Stimulated activated CD4-positive, alpha-beta T cell treated with anti-CD3 and anti-CD28 coated beads, TNF-alpha, amount 100 ng/mL, for 4 hours (primary cell): ENCODE data around the gene PHRF1.

Experiments used
- DNase-seq, 3 experiments: peaks; one replicate each; pipeline ENCODE4 v3.0.0-alpha.2; 2020; ENCODE audit warnings: low read depth in 3 of 3

Gene PHRF1

DNA sequence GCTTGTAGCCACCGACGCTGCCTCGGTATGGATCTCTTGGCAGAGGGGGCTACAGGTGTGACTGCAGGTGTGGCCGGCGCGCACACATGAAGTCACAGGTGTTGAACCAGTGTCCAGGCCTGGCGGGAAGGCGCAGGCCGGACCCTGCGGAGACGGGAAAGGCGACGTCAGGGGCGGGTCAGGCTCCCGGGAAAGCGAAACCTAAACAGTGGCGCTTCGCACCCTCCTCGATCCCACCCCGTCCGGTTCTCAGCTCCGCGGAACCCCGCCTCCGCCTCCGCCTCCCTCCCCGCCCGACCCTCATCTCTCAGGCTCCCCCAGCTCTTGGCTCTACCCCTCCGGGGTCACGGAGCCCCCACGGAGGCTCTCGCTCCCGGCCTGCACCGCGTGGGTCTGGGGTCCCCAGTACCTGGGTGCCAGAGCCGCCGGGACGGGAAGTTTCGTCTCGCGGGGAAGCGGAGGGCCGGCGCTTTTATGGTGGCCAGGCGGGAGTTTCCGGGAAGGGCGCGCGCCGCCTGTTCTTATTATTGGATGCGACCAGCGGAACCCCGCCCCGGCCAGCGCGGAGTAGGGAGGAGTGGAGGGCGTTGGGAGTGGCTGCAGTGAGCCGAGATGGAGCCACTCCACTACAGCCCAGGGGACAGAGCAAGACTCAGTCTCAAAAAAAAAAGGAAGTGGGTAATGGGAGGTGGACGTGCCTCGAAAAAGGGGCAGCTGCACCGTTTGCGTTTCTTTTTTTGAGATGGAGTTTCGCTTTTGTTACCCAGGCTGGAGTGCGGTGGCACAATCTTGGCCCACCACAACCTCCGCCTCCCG lies 39.4 kb downstream of the PHRF1 start, which contains the start of gene IRF7:
TSS of gene IRF7 (minus strand) at position 447 of the 816 bp plus-strand sequence. CDS start 586 bp downstream, outside the sequence.
- peak; percentile 65 to 74 (median 68) for DNase-seq

DNA sequence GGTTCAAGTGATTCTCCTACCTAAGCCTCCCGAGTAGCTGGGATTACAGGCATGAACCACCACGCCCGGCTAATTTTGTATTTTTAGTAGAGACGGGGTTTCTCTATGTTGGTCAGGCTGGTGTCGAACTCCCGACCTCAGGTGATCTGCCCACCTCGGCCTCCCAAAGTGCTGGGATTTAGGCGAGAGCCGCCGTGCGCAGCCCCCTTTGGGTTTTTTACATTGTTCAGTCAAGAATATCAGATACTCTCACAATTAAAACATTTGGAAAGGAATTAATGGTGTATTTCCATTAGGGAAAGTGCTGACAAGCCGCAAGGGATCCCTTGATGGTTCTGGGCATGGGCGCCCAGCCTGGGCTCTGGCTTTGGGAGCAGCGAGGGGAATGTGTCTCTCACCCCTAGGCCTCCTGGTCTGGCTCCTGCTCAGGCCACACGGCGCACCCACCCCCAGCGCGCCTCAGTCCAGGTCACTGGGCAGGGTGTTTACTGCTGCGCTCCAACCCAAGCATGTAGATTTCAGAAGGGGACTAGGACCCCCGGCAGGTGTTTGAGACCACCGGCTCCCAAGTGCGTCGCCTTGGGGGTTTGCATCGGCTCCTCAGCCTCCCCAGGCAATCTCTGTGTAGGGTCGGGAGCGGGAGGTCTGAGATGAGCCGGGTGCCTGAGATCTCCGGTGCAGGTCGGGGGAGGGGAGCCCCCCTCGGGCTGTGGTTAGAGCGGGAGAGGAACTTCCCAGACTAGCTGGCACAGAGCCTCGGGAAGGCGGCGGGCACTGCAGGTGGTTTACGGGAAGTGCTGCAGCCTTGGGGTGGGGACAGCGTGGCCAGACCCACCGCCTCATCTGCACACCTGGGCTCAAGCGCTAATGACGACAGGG lies 40.3 kb downstream of the PHRF1 start:
- DNase-seq, result no peak

DNA sequence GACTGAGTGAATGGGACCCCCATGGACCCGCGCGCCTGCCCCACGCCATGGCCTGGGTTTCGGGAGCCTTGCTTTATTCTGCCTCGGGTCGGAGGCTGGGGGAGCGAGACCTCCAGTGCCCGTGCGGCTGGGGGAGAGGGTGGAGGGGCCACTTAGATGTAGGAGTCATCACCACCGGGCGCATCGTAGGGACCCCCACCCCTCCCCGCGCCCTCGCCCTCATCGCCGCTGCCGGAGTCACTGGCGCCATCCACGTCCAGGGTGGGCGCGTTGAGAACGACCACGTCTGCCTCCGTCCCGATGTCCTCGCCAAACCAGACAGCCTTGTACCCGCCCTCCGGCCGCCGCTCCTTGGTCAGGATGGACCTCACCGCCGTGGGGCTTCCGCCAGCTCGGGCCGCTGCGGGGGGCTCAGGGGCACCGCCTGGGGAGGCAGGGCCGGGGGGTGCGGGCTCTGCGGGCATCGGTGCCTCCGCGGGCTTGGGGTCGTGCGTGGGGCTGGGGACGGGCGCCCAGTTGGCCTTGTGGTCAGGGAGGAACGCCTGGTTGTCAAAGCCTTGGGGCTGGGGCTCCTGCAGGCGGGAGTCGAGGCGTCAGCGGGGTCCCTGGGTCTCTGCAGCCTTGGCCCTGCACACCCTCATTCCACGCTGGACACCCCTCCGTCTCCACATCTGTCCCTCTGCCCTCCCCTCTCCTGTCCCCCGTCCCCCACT lies 41.1 kb downstream of the PHRF1 start:
- no peak for DNase-seq

DNA sequence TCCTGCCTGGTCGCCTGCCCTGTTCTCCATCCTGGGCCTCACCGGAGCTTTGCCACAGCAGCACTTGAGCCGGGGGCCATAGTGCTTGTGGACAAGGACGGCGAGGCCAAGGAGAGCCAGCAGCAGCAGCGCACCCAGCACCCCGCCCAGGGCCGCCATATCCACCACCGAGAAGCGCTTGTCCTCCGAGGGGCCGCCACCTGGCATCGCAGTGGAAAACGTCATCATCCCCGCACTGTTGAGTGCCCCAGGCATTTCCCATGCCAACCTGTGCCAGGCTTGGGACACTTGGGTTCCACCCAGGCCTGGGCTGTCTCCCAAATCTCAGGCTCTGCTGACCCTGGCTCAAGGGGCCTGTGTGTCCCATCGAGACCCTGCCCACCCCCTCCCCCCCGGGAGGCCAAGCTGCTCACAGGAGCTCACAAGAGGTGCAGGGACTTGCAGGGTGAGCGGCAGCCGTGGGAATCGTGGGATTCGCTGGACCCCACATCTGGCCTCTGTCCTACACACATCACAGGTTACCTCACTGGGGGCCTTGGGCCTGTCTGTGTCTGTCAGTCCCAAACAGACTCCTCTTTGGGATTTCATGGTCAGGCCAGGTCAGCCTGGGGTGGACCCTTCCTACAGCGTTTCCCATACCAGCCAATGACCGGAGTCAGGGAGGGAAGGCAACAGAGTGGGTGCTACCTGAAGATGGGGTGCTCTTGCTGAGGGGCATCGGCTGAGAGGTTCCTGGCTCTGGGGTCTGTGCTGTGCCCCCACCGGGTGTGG lies 41.8 kb downstream of the PHRF1 start:
- no peak for DNase-seq

DNA sequence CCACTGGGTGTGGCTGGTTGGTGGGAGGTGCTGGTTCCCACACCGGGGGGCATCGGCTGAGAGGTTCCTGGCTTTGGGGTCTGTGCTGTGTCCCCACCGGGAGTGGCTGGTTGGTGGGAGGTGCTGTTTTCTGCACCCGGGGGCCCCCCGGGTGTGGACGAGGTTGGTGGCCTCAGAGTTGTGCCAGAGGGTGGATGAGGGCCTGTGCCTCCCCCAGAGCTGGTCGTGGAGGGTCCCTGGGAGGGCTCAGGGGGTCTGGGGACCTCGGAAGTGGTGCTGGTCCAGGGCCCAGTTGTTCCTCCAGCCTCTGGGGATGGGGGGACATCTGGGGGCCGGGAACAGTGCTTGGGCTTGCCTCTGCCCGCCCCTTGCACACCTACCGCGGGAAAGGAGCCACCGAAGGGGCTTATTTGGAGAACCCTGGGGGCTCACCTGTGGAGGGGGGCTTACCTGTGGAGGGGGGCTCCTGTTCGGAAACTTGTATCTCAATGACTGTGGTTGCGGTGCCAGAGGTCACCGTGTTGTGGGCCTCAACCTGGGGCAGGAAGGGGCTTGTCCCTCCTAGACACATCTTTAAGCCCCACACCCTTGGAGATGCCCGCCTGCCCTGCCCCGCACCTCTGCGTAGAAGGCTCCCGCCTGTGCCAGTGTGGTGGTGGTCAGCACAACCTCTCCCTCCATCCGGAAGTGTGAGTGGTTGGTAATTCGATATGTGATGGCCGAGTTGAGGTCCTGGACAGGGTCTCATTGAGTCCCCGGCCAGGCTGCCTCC lies 42.8 kb downstream of the PHRF1 start:
- no peak for DNase-seq

DNA sequence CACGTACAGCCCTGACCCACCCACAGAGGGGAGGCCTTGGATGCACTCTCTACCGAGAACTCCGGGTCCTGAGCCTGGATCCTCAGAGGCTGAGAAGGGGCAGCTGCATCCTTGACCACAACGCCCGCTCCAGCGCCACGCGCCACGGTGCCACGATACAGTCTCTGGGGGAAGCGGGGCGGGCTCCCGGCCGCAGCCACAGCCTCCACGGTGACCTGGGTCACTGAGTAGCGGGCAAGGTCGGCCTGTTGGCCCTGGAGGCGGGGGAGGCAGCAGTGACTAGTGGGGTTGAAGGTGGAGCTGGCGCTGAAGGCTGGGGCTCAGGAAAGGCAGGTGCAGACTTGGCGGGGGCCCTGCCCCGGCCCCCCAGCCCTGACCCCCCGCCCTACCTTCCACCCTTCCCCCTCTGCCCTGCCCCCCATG lies 43.4 kb downstream of the PHRF1 start:
- DNase-seq, result no peak

DNA sequence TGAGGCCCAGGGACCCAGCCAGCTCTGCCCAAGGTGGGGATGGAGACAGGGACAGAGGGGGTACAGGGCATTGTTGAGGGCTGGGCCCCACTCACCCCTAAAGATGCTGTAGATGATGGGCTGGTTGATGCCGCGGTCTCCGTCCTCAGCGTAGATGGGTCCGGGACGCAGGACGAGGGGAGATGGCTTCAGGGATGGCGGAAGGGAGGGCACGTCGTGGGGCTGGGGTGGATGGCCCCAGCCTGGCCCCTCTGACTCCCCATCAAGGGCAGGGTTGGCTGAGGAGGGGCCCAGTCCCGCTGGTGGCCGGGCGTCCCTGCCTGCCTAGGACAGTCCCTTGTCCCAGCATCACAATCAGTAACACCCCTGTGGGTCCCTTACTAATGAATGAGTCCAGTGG lies 43.9 kb downstream of the PHRF1 start:
- DNase-seq, result no peak

DNA sequence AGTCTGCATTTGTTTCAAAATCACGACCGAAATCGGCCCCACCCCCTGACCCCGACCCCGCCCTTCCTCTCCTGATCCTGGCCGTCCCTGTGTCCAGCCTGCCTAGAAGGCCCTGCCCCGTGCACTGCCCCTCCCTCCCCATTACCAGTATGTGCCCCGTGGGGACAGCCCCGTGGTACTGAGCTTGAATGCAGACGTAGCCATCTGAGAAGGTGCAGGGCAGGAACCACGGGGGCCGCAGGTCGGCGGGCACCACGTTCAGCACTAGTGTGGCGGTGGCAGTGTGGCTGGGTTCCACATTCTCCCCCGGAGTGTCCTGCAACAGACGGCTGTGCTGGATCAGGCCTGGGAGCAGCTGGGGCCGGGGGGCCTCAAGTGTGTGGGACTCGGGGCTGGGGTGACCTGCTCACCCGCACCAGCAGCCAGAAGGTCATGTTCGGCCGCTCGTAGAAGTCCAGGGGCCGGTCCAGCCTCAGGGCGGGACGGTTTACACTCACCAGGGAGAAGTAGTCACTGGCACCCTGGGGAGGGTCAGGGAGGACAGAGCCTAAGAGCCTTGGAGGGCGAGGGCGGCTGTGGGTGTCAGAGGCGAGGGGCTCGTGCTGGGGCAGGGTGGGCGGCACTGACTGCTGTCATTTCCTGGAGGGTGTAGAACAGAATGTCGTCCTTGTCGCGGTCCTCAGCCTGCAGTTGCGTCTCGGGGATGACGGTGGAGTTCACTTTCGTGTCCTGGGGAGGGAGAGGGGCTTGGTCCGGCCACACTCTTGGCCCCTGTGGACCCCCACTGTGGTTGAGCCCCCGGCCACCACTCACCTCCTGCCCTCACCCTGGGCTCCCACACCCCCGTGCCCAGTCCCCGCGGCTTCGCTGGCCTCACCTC lies 44.9 kb downstream of the PHRF1 start:
- DNase-seq, result no peak

DNA sequence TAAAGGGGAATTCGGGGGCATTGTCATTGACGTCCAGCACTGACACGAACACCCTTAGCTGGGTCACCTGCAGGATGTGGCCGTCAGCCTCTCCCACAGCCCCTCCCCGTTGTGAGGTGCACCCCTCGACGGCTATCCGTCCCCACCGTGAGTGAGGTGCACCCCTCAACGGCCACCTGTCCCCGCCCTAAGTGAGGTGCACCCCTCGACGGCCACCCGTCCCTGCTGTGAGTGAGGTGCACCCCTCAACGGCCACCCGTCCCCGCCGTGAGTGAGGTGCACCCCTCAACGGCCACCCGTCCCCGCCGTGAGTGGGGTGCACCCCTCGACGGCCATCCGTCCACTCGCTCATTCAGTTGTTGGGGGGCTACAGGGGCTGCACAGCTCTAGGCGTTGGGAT lies 45.6 kb downstream of the PHRF1 start:
- DNase-seq, result no peak

DNA sequence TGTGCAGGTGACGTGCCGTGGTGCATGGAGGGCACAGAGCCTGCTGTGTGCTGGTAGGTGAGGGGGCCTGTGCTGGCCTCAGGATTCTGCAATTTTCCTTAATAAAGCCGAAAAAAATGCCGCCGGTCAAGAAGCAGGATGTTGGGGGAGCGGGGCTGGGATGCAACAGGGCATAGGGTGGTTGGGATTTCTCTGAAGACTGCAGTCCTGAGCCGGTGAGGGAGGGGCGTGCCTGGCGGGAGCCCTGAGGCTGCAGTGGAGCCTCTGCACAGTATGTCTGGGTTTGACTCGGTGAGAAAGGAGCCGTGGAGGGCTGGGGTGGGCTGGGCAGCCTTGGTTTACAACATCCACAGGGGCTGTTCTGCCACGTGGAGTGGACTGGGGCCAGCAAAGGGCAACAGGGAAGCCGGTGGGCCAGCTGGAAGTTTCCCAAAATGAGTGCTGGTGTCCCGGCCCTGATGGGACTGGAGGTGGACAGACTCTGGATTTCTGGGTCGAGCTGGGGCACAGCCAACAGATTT lies 47.1 kb downstream of the PHRF1 start:
- DNase-seq, result no peak

DNA sequence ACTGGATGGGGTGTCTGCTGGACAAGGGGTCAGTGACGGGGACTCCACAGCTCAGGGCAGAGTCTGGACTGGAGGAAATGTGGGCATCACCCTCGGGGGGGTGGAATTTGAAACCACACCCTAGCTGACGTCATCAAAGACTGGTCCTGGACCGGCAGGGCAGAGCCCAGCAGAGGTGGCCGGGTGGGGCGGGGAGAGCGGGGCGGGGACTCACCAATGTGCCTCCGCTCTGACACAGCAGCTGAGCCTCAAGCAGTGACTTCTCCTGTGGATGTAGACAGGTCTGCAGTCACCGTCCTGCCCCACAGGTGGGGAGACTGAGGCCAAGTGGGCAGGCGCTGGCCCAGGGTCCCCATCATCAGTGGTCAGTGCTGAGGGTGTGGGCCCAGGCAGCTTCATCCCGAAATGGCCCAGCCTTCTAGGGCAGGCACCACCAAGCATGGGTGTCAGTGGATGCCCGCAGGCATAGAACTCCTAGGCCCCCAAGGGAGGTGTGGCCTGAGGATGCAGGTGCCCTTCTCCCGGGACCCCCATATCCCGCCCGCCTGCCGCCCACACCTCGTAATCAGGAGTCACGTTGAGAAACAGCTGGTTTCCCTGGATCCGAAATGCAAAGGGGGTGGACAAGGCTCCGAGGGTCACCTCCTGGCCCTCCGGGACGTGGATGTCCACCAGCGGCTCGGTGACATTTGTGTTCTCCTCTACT lies 47.9 kb downstream of the PHRF1 start:
- no peak for DNase-seq

DNA sequence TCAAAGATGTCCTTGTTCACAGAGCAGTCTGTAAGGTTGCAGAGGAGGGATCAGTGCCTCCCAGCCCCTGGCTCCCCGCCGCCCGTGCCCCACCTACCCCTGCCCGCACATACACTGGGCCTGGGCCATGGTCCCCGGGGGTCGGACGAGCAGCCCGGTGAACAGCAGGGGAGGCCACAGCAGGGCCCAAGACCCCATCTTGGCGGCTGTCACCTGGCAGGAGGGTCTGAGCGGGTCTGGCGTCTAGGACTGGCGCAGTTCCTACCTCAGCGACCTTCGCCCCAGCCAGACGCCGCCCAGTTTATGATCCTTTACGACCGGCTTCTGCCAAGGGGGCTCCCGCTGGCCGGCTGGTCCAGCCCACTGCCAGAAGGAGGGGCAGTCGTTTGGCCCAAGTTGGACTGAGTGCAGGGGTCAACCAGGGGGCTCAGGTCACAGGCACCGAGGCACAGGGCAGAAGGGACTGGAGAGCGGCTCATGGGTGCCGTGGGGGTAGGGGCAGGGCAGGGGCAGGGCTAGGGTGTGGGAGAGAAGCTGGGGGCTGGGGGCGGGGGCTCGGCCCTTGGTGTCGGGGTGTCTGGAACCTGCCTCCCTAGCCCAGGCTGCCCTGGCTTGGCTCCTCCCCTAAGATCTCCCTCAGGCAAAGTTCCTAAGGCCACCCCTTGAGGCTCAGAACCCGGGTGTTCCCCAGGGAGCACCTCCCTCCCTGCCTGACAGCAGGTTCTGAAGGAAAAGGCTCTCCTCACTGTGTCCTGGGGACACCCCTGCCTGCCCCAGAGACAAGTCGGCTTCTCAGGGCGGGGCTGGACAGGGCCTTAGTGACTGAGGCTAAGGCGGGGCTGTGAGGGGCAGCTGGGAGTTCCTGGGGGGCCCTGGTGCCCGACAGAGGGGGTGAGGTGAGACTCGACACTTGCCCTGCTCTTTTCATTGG lies 48.7 kb downstream of the PHRF1 start, which contains the start of gene CDHR5:
TSS of gene CDHR5 (minus strand) at position 251 of the 931 bp plus-strand sequence. CDS start at position 198, 53 bp downstream.
- DNase-seq, result no peak

DNA sequence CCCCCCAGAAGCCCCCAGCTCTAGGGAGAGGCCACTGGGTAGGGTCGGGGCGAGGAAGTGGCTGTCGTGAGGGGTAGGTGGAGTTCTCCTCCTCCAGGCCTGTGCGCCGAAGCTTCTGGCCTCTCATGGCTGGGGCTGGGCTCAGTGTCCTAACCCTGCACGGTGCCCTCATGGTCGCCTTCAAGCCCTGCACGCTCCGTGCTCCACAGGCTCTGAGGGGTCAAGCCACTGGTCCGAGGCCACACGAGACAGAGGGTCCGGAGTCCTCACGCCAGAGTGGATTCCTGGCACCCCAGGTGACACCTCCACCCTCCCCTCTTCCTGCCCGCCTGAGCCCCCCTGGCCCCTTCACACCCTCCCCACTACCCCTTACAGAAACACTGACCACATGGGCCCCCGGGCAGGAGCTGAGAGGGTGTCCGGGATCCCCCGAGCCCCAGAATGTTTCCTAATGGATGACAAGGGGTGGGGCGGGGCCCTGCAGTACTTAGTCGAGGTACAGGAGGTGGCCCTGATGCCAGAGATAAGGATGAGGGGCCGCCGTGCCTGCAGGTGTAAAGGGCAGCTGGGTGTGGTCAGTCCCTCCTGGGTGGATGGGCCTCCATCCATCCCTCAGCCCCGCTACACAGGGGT lies 49.5 kb downstream of the PHRF1 start:
- DNase-seq, result no peak

DNA sequence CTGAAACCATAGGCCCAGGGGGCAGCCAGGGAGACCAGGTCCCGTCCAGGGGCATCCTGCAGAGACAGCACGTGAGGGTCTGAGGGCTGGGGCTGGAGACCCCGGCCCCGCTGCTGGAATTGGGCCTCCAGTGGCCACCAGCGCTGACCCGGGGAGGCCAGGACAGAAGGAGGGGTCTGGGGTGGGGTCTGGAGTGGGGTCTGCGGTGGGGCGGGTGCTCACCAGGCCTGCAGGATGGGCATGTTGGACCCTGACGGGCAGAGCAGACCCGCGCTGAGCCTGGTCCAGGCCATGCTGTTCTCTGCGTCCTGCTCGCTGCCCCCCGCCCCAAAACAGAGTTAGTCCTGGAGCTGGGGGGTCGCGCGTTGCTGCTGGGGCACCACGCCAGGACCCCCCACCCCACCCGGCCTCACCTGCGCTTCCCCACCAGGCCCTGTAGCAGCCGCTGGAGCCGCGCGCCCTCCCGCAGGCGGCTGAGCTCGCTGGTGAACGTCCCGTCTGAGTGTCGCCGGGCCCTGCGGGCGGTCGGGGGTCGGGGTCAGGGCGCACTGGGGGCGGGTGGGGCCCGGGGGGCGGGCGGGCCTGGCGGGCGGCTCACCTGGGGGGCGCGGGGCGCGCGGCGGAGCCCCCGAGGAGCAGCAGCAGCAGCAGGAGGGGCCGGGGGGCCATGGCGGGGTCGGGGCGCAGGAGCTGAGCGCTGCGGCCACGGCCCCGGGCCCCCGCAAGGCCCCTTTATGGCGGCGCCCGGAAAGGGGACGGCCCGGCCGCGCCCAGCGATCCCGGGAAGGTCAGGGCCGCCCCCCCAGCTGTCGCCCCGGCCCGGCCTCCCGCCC lies 50.4 kb downstream of the PHRF1 start, which contains the start of gene SCT:
TSS of gene SCT (minus strand) at position 707 of the 833 bp plus-strand sequence. CDS start at position 669, 38 bp downstream.
- DNase-seq, result no peak

DNA sequence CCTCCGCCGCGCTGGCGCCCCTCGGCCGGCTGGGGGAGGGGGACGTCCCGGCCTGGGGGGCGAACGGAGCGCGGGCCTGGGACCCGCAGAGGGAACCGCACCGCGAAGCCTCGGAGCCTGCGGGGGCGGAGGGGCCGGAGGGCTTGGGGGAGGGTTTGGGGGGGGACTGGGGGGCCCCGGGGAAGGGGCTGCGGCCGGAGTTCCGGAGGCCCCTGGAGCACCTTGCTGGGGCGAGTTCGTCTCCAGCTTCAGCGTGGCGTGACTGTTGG lies 51.0 kb downstream of the PHRF1 start:
- DNase-seq, result no peak

DNA sequence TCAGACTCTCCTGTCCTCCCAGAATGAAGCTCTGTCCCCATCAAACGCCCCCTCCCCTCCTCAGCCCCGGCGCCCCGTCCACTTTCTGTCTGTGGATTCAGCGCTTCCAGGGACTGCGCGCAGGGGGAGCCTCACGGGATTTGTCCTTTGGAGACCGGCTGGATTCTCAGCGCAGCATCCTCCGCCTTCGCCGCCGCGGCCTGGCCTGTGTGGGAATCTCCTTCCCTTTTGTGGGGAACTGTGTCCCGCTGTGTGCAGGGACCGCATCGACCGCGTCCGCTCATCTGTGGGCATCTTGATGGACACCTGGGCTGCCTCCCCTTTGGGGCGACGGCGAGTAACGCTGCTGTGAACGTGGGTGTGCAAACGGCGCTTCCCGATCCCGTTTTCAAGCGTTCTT lies 51.8 kb downstream of the PHRF1 start:
- no peak for DNase-seq
